ENCODE measurements around the gene PFDN1.

Gene PFDN1

GRCh38 chr5:140235791-140236551 lies 66.9 kb downstream of the PFDN1 start:
- DNase-seq, result no peak

DNA sequence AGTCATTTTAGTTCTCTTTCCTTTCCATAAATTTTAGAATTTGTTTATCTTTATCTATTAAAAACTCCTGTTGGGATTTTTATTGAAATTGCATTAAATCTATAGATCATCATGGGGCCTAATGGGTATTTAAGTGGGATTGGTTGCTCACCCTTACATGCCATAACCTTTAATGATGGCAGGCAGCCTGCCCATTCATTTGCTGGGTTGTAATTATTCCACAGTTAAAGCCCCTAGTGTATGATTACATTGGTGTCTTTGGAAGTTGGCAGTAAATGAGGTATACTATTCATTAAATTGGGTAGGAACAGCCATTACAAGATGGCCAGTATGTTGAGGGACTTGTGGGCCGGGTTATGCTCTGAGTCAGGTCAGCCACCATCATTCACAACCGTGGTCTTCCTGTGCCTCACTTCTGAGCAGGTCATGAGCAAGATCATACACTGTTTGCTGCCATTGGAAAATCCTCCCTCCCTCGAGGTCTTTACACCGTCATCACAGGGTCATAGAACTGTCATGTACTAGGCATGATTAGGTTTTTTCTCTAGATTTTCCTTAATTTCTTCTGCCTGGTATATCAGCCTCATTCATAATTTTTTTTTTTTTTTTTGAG lies 68.4 kb downstream of the PFDN1 start:
- DNase-seq, result no peak

- no peak for DNase-seq
Observed at GRCh38 chr5:140232731-140233130, 70.2 kb downstream of the PFDN1 start.

- no peak for DNase-seq
Observed at GRCh38 chr5:140230373-140230772, 72.5 kb downstream of the PFDN1 start.

DNA sequence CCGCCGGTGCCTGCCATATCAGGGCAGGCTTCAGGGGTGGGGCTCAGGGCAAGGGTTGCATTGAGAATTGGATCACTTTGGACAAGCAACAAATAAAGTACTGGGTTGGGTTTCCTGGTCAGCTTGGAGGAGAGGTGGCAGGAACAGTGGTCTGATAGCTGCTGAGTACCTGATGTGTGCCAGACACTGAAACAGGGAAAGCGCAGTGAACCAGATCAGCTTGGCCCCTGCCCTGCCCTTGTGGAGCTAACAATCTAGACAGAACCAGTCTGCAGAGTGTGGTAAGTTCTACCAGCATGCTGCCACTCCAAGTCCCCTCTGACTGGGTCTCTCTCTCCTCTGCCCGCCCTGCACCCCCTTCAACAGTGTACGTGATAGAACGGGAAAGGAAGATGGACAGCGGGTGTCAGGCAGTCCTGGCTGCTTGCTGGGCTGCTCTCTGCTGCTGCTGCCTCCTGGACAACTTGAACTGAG lies 74.5 kb downstream of the PFDN1 start:
- no peak for DNase-seq

DNA sequence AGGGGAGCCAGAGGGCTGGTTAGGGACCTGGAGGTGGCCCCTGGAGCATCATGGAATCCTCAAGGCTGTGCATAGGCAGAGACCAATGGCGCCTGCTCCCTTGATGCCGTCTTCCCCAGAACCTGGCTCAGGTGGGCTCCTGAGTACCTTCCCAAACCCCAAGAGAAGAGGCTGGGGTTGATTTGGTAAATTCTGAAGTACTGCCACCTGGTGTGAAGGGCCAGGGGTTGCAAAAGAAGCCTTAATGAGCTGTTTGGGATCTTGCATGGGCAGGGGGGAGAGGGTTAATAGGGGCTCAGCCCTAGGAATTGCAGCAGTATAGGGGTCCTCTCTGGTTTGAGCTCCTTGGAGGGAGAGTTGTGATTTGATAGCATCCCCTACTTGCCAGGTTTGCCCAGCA lies 75.9 kb downstream of the PFDN1 start:
- no peak for DNase-seq

DNA sequence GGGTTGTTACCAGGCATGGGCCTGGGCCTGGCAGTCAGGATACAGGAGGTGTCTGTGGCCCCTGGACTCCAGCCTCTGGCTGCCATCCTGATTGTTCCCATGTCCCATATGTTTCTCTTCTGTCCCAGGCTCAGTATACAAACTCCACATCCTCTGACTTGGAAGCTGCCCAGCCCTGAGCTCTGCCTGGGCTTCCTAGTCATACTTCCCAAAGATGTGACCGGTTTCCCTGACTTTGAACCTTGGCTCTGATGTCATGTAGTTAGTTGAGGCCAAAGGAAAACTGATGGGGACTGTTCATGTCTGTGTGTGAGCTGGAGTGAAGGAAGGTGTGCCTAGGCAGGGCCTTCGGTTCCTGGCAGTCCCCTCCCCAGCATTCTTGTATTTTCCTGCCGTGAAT lies 77.5 kb downstream of the PFDN1 start:
- DNase-seq, result no peak

DNA sequence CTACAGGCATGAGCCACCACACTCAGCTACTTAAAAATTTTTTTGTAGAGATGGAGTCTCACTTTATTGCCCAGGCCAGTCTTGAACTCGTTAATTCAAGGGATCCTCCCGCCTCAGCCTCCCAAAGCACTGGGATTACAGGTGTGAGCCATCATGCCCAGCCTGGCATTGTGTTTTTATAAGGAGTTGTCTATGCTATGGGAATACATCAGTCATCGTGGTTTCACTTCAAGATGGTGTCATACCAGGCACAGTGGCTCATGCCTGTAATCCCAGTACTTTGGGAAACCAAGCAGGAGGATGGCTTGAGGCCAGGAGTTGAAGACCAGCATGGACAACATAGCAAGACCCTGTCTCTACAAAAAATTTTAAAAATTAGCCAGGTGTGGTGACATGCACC lies 78.2 kb downstream of the PFDN1 start:
- DNase-seq, result no peak

DNA sequence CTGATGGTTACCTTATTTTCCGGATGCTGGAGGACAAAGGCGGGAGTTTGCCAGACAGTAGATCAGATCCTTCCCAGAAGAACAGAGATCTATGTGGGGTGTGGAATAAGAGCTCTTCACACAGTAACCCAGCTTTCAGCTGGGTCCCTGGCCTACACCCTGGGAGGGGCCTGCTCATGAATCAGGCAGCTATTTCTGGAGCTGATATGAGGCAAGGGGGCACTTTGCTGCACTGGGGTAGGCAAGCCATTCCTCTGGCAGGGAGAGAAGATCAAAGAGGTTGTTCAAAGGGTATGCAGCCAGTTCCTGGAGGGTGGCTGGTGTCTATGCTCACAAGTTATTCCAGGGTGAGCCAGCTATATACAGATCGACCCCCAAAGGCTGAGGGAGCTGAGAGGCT lies 79.3 kb downstream of the PFDN1 start:
- DNase-seq, result no peak

- DNase-seq, result no peak
Observed at GRCh38 chr5:140222416-140222815, 80.5 kb downstream of the PFDN1 start.

DNA sequence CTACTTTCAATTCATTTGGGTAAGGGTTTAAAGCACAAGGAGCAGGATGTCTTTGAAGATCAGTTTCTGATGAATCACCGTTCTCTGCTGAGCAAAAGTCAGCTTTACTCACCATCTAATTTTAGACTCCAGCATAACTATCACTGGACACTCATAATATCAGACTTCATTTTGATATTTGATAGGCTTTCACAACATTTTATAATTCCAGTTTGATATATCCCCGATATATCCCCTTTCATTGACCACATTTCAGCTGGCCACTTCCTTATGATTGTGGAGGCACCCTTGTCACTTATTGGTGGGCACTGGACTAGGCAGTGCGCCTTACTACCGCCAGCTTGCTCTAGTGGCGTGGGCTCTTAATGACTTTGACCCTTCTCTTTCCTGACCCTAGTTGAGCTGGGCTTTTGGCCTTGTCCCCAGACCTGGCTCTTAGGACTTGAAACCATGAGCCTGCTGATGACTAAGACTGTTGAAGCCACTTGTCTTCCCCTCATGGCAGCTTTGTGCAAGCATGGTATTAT lies 81.1 kb downstream of the PFDN1 start:
- no peak for DNase-seq

DNA sequence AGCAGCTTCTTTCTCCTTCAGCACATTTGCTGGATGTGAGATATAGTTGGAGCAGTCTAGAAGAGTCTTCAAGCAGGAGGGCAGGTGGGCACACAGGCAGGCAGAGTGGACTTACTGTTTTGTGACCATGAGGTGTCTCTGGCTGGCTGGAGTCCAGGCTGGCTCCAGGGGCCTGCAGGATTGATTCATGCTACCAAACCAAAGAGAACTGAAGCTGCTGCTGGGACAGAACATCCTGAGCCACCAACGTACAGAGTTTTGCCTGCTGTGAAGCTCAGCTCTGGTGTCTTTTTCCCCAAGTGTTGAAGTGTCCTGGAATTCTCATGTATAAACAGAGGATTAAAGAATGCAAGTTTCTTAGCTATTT lies 82.2 kb downstream of the PFDN1 start:
- no peak for DNase-seq

DNA sequence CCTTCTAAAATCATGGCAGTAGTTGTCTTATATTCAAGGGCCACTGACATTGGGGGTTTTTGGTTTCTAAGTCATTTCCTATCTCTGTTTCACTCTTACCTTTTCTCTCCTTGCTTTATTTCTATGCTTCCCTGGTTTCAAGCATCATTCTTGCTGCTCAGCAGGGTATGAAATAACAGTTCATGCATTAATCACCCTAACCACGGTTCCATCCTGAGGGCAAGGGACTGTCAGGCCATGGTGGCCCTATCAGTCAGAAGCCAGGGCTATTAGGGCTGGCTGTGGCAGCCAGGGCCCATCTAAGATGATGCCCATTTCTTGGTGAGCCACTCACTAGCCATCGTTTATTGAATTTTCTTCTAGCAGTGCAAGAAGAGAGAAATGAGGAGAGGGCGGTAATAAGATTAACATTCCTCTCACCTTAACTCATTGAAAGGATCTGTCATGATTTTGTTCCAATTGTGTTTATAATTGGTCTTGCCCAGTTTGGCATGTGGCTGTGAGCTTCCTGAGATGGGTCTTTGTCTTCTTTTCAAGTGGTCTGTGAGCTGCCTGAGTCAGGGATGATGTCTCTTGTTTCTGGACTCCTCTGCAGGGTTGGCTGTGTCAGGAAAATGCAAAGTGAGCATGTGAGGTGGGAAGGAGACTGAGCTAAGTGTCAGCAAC lies 82.7 kb downstream of the PFDN1 start:
- no peak for DNase-seq

DNA sequence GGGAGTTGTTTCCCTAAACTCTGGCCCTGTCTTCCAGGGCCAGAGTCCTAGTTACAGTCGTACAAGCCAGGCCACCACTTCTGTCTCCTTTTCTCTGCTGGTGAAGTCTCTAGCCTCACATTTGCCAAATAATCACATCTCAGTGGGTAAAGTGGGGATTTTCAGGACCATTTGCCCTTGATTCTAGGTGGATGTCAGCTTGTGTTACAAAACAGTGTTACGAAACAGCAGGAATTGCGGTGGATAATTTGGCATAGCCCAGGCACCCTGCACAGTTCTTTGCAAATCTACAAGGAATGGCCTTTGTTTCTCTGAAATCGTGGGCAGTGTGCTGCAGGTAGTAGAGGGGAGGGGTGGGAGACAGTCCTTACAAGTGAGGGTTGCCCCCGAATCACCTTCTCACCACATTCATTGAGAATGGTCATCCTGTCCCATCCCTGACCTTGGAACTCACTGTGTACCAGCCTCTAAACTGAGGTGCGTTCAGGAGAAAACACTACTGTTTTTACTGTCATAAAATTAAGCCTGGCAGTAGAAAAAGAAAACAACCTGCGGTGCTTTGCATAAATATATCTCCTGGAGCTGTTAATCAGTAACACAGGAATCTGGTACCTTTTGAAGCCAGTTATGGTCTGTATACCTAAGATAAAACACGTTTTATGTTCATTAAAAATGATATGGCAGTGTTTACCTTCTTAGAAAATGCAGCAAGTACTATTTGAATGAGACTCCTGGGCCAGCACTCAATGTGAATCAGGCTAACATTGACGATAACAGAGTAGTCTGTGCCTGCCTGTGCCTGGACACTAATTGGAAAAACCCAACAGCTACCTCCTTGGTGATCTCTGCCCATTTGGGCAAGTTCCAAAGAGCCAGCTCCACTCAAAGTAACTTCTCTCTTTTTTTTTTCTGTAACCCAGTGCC lies 83.6 kb downstream of the PFDN1 start:
- no peak for DNase-seq

DNA sequence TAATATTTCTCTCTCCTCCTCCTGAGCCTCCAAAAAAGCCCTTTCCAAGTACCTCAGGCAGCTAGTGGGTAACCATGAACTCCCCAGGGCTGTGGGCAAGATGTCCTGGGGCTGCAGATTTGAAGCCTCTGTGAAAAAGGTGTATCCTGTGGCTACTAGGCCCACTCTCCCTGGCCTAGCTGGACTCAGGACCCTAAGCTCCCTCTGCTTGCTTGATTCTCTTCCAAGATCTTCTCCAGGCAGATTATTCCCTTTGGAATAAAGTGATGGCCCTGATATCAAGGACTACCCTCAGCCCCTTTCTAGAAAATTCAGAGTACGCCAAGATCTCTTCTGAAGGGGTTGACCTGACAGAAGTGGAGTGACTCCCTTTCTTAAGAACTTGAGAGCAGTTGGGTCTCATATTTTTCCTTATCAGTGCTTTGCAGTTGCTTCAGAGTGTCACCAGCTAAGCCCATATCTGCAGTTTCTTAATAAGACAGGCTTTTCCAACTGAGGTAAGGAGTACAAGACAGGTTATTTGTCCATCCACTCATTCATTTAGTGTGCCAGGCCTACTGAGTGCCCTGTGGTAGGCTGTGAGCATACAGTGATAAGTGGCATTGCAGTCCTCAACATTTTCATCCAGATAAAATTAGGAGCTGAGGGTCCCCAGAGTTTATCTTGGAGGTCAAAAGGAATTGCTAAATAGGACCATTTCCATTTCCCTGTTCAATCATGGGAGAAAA lies 85.4 kb downstream of the PFDN1 start:
- no peak for DNase-seq

DNA sequence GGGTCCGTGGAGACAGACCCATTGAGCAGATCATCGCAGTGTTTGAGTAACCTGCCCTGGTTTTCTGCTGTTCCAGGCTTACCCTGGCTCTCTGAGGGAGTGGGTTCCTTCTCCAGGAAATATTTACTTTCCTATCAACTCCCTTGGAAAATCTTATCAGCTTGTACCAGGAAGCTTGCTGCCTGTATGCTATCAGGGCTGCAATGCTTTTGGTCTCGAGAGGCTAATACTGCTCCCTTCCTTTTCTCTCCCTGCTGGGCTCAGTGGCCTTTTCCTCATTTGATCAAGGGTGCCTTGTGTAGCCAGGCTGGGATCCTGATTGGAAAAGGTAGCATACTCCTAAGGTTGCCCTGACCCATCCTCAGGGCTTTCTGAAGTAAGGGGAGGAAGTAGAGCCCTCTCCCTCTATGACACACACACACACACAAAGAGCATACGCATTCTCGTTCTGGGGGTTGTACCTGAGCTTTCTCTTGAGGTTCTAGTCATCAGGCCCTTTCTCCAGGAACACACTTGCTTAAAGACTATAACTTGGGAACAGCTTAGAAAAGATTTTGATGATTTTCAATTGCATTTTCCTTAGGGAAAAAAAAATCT lies 86.3 kb downstream of the PFDN1 start:
- no peak for DNase-seq

GRCh38 chr5:140215276-140215675 lies 87.6 kb downstream of the PFDN1 start:
- DNase-seq, result no peak

GRCh38 chr5:140214831-140215230 lies 88.1 kb downstream of the PFDN1 start:
- DNase-seq, result no peak

DNA sequence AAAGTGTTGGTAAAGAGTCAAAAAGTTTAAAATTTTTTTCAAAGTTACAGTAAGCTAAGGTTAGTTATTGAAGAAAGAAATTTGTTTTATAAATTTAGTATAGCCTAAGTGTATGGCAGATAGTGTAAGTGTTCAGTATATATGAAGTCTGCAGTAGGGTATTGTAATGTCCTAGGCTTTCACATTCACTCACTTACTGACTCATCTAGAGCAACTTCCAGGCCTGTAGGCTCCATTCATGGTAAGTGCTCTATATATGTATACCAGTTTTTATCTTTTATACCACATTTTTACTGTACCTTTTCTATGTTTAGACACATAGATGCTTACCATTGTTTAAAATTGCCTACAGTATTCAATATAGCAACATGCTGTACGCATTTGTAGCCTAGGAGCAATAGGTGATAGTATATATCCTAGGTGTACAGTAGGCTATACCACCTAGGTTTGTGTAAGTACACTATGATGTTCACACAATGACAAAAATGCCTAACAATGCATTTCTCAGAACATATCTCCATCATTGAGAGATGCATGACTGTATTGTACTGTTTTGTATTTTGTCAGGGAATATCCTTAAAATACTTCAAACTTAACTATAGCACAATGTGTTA lies 89.4 kb downstream of the PFDN1 start:
- DNase-seq, result no peak

GRCh38 chr5:140208065-140208464 lies 94.8 kb downstream of the PFDN1 start:
- no peak for DNase-seq

DNA sequence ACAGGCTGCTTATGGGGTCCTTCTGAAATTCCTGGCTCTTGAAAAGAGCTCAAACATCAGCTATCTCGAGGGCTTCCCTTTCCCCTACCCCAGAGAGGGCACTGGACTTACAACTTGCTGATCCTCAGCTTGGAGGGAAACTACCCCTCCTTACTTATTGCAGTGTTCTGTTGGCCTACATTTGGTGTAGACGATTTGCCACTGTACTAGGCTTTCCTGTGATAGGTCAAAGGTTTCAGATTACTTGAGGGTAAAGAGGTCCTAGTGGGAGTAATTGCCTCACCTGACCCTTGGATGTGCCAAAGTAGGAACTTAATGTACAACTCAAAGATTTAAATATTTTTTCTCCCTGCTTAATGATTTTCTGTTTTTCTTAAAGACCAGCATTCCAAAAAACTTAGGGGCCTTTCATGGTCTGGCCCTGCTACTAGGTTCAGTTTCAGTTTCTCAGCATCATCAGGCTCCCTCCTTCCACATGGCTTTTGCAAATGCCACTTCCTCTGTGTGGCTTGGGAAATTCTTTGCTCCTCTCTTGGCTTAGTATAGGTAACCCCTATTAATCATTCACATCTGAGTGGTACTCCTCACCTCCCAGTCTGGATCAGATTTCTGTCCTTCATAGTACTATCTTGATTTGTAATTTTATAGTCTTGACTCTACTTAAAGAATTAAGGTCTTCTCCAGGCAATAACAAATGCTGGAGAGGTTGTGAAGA lies 95.5 kb downstream of the PFDN1 start:
- DNase-seq, result no peak

Measured in right hindlimb (tissue), 1 donor.